Pancreas (tissue), 10 donors: ENCODE results near the gene CAMK1G. TPM values are rescaled to one million over a fixed set of nuclear protein-coding genes. Genes with fewer than 3 reads are reported as not detected.

Experiments used
- ATAC-seq, 4 donors: fragments of 200-7000 bp; cut with Tn5 transposase; one replicate each; pipeline versions ENCODE4 v1.8.0 to v1.9.1; 2020; ENCODE audit warnings: mild to moderate bottlenecking in 4 of 4, moderate library complexity in 4 of 4
- DNase-seq, 6 donors: peaks; one replicate each; pipeline ENCODE4 v3.0.0-alpha.2; 2020
- FAIRE-seq: peaks from 2 replicates; lab custom pipeline; 2012; peaks lifted over from hg19 to GRCh38; lab: Jason Lieb, UNC
- H3K27ac ChIP-seq, 4 donors: fragments of 200-600 bp; sonication (generic); 1 replicate in 3 of 4; 2 replicates in 1 of 4; pipeline versions ENCODE4 v1.5.0 to v1.8.0; 2020
- H3K27me3 ChIP-seq, 4 donors: fragments of 200-600 bp; one replicate each; pipeline ENCODE4 v1.8.0; 2021
- H3K36me3 ChIP-seq, 3 donors: fragments of 200-600 bp; sonication (generic) in 1 of 3; one replicate each; pipeline versions ENCODE4 v1.5.0 to v1.8.0; 2020 to 2021
- H3K4me1 ChIP-seq, 3 donors: fragments of 200-600 bp; one replicate each; pipeline ENCODE4 v1.8.0; 2021
- H3K4me3 ChIP-seq, 4 donors: fragments of 200-600 bp; sonication (generic) in 2 of 4; one replicate each; pipeline versions ENCODE4 v1.5.0 to v1.8.0; 2020 to 2021
- H3K9me3 ChIP-seq, 4 donors: fragments of 200-600 bp; one replicate each; pipeline ENCODE4 v1.8.0; 2021
- WGBS, 2 donors: extraction: QIAGEN DNeasy Blood & Tissue Kit; methylation state at CpG; one replicate each; pipeline ENCODE4 v1.1.7; 2013; 5-methylcytosine and 5-hydroxymethylcytosine counted together
- intact Hi-C, 3 donors: fragments of 100-400 bp; cut with DNase I; formaldehyde crosslinking; loops; one replicate each; pipeline versions ENCODE4 v1.11.1 to v1.14.2; 2022
- polyA plus RNA-seq, 2 donors: library from polyadenylated mRNA; stranded (reverse); fragments of 200-250 nt; gene quantifications; one replicate each; pipeline ENCODE4 v1.2.3, GENCODE V29; 2013
- total RNA-seq, 6 donors: library from RNA; stranded (reverse); fragmentation: NEBNext Ultra II Directional in 4 of 6; extraction: Animal tissue kit (Norgen Biotek cat#: 25700) in 4 of 6; gene quantifications; one replicate each; pipeline versions ENCODE4 v1.2.1 to v1.2.4, GENCODE V29; 2021 to 2023
- TF ChIP-seq, protein P1 (sequence below), 4 donors: fragments of 200-600 bp; sonication (generic) in 3 of 4; IDR thresholded peaks; one replicate each; pipeline versions ENCODE4 v1.5.0 to v1.8.0; 2021; ENCODE audit warnings: antibody characterized with exemption in 4 of 4
- donor health status: healthy with polysubstance abuse.
- donor health status: DM: no; HTN: no; CAD: no; lungs with moderate emphysema.
- donor health status: DM: no; HTN: no; CAD: no.
- donor health status: control.
- donor health status: control.
- donor health status: Bipolar disorder and iron deficiency.
- donor health status: DM: yes; HTN: yes; CAD: no.
- donor health status: DM: no; HTN: no; CAD: no.
- donor health status: DM: no; HTN: no; CAD: no.
- donor health status: DM: yes; HTN: yes; CAD: no.

Gene CAMK1G
- total and polyA plus RNA-seq, 8 donors = 0.06 to 1.2 (median 0.21) TPM; not detected in 2

DNA sequence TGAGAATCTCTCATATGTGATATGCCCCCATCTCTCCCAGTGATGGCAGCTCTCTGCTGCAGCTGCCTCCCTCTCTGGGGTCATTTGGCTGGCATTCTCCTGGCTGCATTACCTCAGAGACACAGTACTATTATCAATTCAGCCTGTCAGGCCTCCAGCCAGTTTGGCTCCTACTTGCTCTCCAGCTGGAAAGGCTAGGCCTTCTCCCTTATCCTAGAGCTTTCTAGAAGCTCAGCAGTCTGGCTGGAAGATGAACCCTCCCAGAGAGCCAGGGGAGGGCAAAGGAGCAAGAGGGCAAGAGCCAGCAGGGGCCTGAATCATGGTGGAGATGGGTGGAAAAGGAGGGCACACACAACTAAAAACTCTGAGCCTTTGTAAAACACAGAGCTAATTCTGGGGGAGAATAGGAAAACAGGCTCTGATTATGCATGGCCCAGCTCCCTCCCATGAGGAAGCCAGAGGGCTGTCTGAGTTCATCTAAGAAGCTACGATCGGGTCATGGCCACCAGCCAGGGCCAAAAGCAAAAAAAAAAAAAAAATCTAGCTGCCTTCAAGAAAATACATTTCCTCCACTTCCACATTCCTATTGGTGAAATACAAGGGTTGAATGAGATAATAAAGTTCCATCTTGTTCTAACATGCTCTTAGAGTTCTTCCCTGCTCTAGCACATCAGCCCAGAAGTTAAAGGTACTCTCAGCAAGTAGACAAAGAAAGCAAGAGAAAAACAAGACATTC lies 59.9 kb downstream of the CAMK1G start:
- Histone ChIP-seq H3K4me3 (no peak overlapping the region), H3K9me3 (no peaks in the 10 kb centered on the region), H3K4me1 (peaks cover 31 to 51% (median 45%) of the 10 kb centered on the region in 3 donors), H3K27me3 (no peaks in the 10 kb centered on the region), H3K27ac (peak overlapping the region in 3 of 4 donors; percentile 4 to 85 (median 81)), H3K36me3 (no peaks in the 10 kb centered on the region)
- FAIRE-seq = no peak
- peak; percentile 59 to 76 (median 74) for ATAC-seq
- intact Hi-C loops = no loop called here
- 4 to 6% methylated on average over 2 of the region's 2 CpGs for WGBS, 2 donors
- DNase-seq = peak in 4 of 6 donors; percentile 38 to 76 (median 50)
- TF ChIP-seq, protein P1, sequence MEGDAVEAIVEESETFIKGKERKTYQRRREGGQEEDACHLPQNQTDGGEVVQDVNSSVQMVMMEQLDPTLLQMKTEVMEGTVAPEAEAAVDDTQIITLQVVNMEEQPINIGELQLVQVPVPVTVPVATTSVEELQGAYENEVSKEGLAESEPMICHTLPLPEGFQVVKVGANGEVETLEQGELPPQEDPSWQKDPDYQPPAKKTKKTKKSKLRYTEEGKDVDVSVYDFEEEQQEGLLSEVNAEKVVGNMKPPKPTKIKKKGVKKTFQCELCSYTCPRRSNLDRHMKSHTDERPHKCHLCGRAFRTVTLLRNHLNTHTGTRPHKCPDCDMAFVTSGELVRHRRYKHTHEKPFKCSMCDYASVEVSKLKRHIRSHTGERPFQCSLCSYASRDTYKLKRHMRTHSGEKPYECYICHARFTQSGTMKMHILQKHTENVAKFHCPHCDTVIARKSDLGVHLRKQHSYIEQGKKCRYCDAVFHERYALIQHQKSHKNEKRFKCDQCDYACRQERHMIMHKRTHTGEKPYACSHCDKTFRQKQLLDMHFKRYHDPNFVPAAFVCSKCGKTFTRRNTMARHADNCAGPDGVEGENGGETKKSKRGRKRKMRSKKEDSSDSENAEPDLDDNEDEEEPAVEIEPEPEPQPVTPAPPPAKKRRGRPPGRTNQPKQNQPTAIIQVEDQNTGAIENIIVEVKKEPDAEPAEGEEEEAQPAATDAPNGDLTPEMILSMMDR (IDR thresholded peaks at IDR 0.05) = no peak

DNA sequence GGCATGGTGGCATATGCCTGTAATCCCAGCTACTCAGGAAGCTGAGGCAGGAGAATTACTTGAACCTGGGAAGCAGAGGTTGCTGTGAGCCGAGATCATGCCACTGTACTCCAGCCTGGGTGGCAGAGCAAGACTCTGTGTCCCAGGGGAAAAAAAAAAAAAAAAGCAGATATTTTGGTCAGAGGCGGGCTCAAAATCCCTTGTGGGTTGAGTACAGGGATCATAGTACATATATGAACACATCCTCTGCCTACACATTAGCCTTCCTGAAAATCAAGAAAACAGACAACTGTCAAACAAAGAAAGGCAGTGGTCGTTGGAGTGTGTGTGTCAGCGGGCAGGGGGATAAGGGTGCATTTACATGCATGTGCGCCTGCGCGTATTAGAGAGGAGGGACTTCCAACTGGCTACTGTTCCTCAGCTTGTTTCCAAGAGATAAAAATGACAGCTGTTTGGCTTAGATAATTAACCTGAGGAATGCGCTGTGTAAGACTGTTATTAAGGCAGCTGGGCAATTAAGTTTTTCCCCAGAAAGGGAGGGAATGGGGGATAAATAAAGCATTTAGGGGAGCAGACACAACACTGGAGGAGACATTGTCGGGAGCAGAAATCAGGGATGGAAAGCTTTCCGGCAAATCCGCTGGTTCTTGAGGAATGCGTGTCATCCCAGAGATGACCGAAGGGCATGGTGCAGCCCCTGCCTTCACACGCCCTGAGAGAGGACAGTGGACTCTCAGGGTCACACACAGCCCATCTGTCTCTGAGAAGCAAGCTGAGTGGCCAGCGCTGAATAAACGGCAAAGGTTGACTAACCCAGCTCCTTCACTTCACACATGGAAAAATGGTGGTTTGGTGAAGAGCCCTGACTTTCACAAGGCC lies 62.3 kb downstream of the CAMK1G start:
- Histone ChIP-seq H3K9me3 (no peaks in the 10 kb centered on the region), H3K27me3 (no peaks in the 10 kb centered on the region), H3K4me1 (peaks cover 41 to 71% (median 52%) of the 10 kb centered on the region in 3 donors), H3K27ac (no peak overlapping the region), H3K4me3 (no peak overlapping the region), H3K36me3 (no peaks in the 10 kb centered on the region)
- intact Hi-C loops = no loop called here
- DNase-seq (no peak), FAIRE-seq (no peak), ATAC-seq (peak in 2 of 4 donors; percentile 26 to 47)
- WGBS, 2 donors = 36 to 44% methylated on average over 16 of the region's 16 CpGs
- TF ChIP-seq, protein P1 (IDR thresholded peaks at IDR 0.05) = no peak

DNA sequence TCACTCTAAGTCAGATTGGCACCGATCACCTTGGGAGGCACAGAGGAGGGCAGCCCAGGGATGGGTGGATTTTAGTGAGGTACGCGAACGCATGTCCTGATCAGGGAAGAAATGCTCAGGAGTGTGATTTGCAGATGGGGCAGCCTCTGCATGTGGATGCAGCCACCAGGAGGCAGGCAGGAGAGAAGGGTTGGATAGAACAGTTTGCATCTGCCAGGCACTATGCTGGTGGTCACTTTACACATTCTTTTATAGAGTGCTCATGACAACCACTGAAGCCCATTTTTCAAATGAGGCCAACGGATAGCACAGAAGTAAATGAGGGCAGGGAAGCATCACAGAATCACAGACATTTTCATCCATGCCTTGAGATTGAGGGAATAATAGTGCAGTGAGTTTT lies 63.0 kb downstream of the CAMK1G start:
- Histone ChIP-seq H3K27ac (no peak overlapping the region), H3K27me3 (no peaks in the 10 kb centered on the region), H3K9me3 (no peaks in the 10 kb centered on the region), H3K4me1 (peaks cover 41 to 71% (median 49%) of the 10 kb centered on the region in 3 donors), H3K4me3 (no peak overlapping the region), H3K36me3 (no peaks in the 10 kb centered on the region)
- intact Hi-C loops = no loop called here
- ATAC-seq (no peak), DNase-seq (no peak), FAIRE-seq (no peak)
- TF ChIP-seq, protein P1 (IDR thresholded peaks at IDR 0.05) = no peak
- WGBS, 2 donors = 88 to 90% methylated on average over 5 of the region's 5 CpGs

DNA sequence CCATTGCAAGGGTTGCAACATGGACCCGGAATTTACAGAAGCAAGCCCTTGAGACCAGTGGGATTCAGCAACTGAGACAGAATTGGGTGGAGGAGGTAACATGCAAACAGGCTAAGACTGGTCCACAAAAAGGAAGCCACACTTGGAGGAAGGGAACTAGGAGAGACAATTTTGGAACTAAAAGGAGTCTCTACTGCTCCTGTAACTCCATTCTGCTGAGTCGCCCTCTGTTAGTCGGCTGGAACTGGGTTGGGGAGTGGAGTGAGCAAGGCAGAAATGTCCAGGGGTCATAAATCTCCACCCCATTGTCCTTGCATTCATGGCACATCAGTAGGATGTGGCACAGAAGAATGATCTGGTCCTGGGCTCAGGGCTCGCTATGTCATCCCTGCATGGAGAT lies 63.6 kb downstream of the CAMK1G start:
- H3K4me1 ChIP-seq = peaks cover 39 to 69% (median 46%) of the 10 kb centered on the region in 3 donors
- H3K27ac ChIP-seq = no peak overlapping the region

More for the DNA sequence above, 63.6 kb downstream of the CAMK1G start:
- TF ChIP-seq, protein P1 (IDR thresholded peaks at IDR 0.05) = no peak
- DNase-seq (no peak), ATAC-seq (no peak), FAIRE-seq (no peak)
- Histone ChIP-seq H3K27me3 (no peaks in the 10 kb centered on the region), H3K36me3 (no peaks in the 10 kb centered on the region), H3K4me3 (no peak overlapping the region), H3K9me3 (no peaks in the 10 kb centered on the region)
- 76 to 77% methylated on average over 4 of the region's 4 CpGs for WGBS, 2 donors
- intact Hi-C loops = no loop called here
